GM18868 (cell line): Measurements from ENCODE around the gene ATAD1.
"Not testable (repeated sequence)": the region's sequence is repeated elsewhere in the genome, so short reads cannot be mapped to it uniquely, and the experiment has no call there.

Source experiments
- ATAC-seq: cut with Tn5 transposase; IDR thresholded peaks from one replicate; pipeline ENCODE4 v1.9.1; 2021; ENCODE audit warnings: mild to moderate bottlenecking, moderate library complexity; ENCODE audit not compliant: unreplicated experiment

The ATAD1 gene, protein sequence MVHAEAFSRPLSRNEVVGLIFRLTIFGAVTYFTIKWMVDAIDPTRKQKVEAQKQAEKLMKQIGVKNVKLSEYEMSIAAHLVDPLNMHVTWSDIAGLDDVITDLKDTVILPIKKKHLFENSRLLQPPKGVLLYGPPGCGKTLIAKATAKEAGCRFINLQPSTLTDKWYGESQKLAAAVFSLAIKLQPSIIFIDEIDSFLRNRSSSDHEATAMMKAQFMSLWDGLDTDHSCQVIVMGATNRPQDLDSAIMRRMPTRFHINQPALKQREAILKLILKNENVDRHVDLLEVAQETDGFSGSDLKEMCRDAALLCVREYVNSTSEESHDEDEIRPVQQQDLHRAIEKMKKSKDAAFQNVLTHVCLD

DNA sequence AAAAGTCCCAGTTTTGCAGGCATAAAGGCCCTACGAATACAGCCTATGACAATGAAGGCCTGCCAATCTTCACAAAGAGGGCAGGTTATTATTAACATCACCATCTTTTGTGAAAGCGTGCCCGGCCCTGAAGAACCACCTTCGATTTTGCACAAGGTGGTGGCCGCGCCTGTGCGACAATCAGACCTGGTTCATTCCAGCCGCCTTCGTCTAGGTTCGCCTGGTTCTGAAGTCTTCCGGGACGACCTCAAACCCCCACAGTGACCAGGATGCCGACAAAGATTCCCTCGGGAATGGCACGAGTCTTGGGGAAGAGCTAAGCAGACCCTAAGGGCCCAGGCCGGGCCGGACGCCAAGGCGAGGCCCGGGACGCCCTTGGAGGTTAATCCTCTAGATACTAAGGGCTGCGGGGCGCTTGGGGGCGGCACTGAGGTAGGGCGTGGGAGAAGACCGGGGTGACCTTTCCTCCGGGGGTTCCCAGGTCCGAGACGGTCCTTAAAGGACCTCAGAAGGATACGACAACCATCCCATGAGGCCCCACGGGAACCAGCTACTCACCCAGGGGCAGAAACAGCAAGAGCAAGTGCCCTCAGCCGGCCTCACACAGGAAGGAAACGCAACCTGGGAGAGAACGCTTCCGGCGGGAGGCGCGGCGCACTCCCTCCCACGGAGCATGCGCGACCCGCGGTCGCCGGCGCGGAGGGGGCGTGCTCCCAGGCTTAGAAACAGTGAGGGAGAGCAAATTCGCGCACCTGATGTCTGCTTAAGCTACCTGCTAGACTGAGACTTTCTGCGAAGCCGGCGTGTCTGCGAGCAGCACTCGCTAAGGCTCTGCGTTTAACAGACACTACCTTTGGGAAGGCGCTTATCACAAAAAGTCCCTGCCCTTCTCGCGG is at the start of gene ATAD1:
ATAD1 (minus strand) TSS at position 618 of the 896 bp plus-strand sequence. CDS start 3,627 bp downstream, outside the sequence.
- peak; percentile 80 for ATAC-seq

DNA sequence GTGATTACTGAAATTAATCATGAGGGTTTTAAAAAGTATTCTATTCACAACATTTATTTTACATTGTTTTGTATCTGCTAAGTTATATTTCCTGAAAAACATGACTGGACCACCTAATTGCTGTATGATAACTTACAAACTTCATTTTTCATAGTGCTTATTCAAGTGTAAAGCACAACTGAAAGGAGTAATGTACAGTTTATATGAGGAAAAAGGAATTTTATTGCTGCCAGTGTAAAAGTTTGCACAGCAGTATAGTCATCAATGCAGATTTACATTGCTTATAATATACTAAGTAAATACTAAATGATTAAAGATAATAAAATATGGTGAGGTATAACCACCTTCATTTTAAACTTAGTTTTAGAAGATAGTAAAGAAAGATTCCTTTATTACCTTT is 49.4 kb upstream of the ATAD1 start:
- ATAC-seq = no peak

DNA sequence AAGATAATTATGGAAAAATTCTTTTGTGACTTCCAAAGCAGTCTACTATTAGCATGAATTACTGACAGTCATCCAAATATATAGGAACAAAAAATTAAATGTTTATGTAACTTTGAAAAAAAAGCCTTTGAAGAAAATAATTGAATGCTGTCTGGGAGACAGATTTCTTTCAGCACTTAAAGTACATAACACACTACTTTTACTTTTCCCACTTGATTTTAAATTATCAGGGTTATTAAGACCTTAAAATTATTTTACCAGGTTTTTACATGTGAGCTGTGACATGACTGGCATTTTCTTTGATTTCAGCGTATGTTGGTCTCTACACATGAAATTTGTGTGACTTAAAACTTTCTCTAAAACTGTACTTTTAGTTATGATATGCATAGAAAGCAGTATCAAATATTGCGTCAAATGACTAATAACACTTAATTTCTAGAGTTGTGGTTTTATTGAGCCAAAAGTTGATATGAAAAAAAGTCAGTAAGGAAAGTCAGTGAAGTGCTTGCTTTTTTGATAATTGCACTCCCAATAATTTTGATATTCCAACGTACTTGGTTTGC is 48.5 kb upstream of the ATAD1 start:
- no peak for ATAC-seq

DNA sequence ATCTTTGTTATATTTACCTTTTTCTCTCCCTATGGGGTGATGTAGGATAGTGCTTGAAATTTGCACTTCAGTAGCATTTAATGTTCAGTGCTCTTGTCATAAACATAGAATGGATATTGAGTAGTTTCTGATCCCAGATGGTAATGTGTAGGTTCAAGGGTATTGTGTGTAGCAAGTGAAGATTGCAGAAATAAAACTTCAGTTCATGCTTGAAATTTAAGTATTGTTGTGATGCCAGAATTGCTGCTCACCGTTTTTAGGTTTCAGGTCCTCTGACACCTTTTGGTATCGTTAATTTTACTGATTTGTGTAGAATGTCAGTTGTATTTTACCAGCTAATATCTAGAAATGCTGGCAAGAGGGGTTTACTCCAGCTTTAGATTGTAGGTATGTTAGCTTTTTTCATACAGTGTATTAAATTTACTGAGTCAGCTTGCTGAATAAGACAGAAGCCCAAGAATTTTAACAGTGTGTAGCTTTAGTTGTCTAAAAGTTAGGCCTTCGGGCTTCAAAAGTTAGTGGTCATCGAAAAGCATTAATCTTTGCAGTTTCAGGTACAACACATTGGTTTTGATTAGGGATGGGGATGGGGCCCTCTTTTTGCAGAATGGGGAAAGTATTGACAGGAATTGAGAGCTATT is 47.3 kb upstream of the ATAD1 start:
- no peak for ATAC-seq

DNA sequence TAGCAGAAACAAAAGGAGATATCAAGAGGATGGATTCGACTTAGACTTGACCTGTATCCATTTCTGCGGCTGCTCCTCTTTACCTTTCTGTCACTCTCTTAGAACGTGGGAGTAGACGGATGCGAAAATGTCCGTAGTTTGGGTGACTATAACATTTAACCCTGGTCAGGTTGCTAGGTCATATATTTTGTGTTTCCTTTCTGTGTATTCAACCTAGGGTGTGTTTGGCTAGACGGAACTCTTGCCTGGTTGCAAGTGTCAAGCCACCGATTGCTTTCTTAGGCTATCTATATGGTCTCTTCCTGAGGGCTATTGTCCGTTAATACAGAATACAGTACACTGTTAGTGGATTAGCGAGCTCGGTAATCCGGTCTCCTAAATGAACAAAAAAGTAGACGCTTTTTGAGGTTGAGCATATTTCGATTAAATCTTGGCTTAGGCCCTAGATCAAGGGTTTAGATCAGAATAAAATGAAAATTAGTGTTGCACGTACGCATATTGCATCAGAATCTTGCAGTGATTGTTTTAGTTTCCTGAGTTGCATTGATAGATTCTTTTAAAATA is 46.6 kb upstream of the ATAD1 start:
- ATAC-seq = no peak

DNA sequence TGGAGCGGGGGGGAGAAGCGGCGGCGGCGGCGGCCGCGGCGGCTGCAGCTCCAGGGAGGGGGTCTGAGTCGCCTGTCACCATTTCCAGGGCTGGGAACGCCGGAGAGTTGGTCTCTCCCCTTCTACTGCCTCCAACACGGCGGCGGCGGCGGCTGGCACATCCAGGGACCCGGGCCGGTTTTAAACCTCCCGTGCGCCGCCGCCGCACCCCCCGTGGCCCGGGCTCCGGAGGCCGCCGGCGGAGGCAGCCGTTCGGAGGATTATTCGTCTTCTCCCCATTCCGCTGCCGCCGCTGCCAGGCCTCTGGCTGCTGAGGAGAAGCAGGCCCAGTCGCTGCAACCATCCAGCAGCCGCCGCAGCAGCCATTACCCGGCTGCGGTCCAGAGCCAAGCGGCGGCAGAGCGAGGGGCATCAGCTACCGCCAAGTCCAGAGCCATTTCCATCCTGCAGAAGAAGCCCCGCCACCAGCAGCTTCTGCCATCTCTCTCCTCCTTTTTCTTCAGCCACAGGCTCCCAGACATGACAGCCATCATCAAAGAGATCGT is 46.0 kb upstream of the ATAD1 start:
- ATAC-seq = not testable (repeated sequence)

DNA sequence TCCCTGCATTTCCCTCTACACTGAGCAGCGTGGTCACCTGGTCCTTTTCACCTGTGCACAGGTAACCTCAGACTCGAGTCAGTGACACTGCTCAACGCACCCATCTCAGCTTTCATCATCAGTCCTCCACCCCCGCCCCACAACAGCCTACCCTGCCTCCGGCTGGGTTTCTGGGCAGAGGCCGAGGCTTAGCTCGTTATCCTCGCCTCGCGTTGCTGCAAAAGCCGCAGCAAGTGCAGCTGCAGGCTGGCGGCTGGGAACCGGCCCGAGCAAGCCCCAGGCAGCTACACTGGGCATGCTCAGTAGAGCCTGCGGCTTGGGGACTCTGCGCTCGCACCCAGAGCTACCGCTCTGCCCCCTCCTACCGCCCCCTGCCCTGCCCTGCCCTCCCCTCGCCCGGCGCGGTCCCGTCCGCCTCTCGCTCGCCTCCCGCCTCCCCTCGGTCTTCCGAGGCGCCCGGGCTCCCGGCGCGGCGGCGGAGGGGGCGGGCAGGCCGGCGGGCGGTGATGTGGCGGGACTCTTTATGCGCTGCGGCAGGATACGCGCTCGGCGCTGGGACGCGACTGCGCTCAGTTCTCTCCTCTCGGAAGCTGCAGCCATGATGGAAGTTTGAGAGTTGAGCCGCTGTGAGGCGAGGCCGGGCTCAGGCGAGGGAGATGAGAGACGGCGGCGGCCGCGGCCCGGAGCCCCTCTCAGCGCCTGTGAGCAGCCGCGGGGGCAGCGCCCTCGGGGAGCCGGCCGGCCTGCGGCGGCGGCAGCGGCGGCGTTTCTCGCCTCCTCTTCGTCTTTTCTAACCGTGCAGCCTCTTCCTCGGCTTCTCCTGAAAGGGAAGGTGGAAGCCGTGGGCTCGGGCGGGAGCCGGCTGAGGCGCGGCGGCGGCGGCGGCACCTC is 45.3 kb upstream of the ATAD1 start, which contains the start of the genes KLLN and PTEN:
KLLN (minus strand) TSS at position 481 of the 891 bp plus-strand sequence. CDS start 1,046 bp downstream, outside the sequence.
PTEN (plus strand) TSS at position 573 of the 891 bp plus-strand sequence. CDS start 845 bp downstream, outside the sequence.
- ATAC-seq = peak; percentile 35

DNA sequence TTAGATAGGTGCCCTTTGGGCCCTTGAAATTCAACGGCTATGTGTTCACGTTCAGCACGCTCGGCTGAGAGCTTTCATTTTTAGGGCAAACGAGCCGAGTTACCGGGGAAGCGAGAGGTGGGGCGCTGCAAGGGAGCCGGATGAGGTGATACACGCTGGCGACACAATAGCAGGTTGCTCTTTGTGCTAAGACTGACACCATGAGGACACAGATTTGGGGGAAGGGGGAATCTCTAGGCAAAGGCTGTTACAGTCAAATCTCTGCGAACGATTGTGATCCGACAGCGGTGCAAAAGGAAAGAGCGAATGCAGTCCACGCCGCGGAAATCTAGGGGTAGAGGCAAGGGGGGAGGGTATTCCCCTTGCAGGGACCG is 44.6 kb upstream of the ATAD1 start:
- peak; percentile 3 for ATAC-seq

DNA sequence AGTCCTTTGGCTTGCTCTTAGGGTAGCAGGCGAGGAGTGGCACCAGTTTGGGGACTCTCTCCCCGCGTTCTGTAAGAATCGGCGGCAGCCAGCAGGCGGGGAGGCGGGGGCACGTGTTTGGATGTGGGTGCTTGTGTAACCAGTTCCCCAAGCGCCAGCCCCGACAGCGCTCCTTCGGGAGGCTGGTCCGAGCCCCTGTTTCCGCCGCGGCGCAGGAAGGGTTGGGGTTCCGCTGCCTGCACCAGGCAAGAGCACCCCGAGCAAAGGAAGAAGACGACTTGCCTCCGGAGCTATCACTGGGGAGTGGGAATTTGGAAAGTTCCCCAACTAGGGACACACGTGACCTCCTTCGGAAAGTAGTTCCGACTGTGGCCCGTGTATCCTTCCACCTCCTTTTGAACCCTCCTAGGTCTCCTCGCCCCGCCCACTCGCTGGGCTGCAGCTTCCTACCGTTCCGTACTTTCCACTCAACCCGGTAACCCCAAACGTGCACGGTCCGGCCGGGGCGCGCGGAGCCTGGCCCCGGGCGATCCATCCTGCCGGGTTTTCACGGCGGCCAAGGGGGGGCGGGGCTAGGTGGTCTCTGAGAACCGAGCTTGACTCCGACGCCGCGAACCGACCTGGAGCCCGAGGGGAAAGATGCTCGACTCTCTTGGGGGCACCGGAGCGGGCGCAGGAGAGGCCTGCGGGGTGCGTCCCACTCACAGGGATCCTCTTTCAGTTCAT is 44.1 kb upstream of the ATAD1 start:
- ATAC-seq = peak; percentile 43

DNA sequence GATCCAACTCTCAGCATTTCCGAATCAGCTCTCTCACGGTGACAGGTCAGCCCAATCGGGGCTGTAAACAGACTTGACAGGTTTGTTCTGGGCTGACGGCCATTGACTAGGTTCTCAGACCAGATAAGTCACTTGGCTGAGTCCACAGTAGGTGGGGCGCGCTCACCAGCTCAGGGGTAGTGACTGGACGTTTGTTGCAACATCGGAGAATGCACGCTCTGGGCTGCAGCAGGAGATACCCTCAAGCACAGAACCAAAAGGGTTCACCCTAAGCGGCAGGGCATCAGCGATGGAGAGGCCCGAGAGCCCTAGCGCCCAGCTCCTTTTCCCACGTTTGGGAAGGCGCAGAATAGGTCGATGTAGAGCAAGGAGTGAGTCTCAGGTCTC is 43.5 kb upstream of the ATAD1 start:
- ATAC-seq = peak; percentile 13

DNA sequence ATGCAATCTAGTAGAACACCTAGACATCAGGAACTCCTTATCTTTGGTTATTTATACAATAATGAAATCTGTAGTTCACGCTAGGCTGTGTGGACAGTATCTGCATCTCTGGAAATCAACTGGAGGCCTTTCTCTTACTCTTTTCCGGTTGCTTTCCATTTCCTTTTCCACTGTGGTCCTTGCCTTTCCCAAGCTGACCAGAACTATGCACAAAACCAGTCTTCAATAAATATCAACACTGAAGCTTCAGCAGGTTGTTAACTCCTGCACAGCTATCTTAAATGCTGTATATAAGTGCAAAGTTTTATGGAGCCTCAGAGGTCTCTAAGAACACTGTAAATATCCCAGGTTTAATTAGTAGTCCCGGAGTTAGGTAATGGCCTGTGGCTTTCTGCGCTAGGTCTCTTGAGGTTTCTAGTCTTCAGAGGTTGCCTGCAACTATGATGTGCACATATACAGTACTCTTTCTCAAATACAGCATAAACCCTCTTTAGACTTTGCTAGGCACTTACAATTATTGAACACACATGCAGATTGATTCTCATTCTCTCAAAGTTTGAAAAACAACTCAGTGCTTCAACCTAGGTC is 42.9 kb upstream of the ATAD1 start:
- no peak for ATAC-seq

DNA sequence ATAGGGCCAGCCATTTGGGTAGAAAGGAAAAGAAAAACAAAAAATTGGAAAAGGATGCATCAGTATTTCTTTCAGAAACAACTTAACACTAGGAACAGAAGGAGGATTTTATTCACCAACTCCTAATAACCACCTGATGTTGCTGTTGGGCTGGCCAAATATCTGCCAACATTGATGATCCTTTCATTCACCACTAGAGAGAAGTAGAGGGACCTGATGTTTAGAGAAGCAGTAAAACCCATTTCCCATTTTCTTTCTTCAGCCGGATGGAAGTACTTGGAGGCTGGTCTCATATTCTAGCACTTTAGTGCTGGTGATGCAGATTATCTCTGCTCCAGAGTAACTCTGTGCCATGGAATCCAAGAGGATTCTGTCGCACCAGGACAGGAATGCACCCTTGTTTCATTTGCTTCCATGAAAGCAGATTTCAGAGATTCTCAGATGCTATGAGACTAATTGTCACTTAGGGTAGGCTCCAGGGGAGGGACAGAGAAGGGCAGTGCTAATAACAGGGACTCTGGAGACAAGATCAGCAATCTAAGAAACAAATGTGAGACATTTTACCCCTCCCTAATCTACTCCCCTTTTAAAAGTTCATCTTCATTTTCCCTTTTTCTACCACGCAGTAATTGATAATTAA is 42.2 kb upstream of the ATAD1 start:
- no peak for ATAC-seq

DNA sequence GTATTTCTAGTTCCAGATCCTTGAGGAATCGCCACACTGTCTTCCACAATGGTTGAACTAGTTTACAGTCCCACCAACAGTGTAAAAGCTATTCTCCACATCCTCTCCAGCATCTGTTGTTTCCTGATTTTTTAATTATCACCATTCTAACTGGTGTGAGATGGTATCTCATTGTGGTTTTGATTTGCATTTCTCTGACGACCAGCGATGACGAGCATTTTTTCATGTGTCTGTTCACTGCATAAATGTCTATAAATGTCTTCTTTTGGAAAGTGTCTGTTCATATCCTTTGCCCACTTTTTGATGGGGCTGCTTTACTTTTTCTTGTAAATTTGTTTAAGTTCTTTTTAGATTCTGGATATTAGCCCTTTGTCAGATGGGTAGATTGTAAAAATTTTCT is 37.6 kb upstream of the ATAD1 start:
- not testable (repeated sequence) for ATAC-seq

DNA sequence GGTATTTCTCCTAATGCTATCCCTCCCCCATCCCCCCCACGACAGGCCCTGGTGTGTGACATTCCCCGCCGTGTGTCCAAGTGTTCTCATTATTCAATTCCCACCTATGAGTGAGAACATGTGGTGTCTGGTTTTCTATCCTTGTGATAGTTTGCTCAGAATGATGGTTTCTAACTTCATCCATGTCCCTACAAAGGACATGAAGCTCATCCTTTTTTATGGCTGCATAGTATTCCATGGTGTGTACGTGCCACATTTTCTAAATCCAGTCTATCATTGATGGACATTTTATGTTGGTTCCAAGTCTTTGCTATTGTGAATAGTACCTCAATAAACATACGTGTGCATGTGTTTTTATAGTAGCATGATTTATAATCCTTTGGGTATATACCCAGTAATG is 37.2 kb upstream of the ATAD1 start:
- ATAC-seq = not testable (repeated sequence)

DNA sequence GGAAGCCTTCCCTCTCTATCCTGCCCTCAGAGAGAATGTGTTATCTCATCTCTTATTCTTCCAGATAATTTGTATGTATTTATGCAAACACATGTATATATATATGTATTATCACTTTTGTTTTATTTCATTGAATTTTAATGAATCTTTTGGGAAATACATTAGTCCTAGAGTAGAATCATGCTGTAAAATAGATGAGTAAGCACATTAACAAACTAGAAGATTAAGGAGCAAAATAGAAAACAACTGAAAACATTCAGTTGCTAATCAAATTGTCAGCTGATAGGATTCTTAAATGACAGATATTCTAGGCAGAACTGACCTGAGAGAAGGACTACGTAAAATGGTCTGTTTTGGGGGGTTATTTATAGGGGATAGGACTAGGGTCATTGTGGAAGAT is 34.1 kb upstream of the ATAD1 start:
- ATAC-seq = no peak

DNA sequence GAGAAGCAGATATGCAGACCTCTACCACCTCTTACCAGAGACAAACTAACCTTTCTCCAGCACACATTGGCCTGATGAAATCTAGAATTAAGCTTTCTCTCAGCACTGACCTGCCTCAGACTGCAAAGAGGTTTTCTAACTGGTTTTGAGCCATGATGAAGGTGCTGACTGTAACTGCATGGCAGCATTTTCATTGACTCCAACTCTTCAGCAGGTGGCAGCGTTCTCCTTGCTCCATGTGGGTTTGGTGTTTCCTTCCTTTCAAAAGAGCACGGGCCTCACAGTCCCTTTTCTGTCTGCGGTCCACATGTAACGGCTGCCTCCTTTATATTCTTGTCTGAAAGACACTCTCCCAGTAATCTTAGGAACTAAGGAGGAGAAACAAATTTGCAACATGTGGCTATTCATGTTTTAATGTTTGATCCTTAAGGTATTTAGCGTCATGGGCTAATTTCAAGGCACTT is 32.7 kb upstream of the ATAD1 start:
- no peak for ATAC-seq

DNA sequence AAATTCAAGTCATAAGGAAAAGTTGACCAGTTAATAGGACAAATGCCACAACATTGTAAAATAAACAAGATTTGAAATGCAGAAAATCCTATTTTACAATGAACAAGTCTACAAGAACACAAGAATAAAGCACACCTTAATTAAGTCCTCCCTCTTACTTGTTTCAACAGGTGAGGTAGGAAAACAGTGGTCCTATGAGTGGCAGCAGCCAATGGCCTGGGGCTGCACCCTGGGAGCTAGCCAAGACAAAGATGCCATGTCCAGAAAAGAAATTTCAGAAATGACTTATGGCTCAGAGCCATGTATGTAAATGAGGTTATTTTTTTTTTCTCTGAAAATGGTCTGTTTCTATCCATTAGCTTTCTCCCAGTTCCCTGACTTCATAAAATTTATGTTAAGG is 31.0 kb upstream of the ATAD1 start:
- ATAC-seq = no peak

DNA sequence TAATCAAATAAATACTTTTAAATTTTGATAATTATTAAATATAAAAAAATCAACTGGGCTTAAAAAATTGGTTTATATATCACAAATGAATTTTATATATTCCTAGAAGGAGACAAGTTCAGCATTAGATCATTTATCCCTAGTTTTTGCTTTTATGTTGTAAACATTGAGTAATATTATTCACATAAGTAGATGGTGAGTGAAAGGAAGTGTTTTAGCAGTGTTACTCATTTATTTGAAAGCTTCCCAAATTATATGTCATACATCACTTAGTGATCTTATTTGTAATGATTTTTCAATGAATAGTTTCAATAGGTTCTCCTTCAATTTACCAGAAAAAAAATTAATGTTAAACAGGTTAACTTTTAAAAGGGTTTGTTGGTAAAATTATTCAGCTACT is 29.5 kb upstream of the ATAD1 start:
- ATAC-seq = no peak
